GM04503 (cell line): ENCODE results near the gene PRAC2.

Experiments used
- DNase-seq: peaks from one replicate; pipeline ENCODE4 v3.0.0-alpha.2; 2012; ENCODE audit warnings: low read depth

Gene PRAC2

DNA sequence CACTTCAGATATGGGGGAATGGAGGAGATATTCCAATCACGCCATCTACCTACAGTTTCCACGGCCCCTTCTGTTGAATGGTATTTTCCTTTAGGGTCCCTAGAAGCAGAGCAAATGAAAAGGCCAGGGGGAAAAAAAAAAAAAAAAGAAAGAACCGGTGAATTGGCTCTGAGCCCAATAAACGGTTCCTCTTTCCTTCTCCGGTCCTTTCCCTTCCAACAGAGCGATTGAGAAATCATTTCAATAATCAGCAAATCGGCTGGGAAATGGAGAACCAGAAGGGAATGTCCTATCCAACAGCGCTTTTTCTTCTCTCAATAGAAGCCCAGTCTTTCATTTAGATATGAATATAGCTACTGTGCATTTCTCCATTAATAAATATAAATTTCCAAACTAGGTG, 32.4 kb downstream of the PRAC2 start:
- no peak for DNase-seq

DNA sequence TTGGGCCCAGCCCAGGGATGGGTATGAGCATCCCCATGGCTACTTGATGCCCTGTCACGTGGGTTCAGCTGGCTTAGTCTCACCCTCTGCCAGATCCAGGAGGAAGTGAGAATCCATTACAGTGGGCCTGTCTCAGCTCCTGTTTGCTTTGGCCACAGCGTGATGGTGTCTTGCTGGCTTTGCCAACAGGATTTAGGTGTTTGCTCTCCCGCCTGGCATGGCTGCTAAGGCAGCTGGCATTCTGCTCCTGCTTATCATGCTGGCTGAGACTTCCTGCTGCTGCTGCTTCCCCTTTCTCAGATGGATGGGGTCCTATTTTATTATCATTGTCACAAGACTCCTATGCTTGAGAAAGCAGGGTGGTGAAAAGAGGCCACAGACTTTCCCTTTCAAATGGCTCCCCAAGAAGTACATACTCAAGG, 33.9 kb downstream of the PRAC2 start:
- DNase-seq = no peak

DNA sequence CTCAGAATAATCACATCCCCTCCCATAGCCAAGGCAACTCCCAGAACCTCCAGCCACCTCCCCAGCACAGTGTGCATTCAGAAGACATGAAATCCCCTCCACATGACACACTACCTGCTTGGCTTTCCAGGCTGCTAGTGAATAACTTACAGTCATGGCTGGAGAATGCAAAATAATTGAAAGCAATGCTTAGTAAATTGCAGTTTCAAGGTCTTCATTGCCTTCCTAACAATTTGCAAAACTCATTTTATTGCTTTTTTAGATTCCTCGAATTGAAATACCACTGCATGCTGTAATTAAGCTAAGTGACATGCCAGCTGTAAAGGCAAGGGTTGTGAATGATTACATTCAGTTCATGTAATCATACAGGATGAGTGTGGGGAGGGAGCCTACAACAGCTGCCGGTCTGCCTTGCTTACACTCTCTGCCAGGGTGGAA, 34.6 kb downstream of the PRAC2 start:
- DNase-seq = peak; percentile 45

GRCh38 chr17:48759288-48759687, 36.3 kb downstream of the PRAC2 start:
- no peak for DNase-seq

GRCh38 chr17:48760411-48760810, 37.4 kb downstream of the PRAC2 start:
- DNase-seq = no peak

GRCh38 chr17:48761114-48761513, 38.1 kb downstream of the PRAC2 start:
- no peak for DNase-seq

GRCh38 chr17:48767263-48767774, 44.3 kb downstream of the PRAC2 start:
- no peak for DNase-seq

DNA sequence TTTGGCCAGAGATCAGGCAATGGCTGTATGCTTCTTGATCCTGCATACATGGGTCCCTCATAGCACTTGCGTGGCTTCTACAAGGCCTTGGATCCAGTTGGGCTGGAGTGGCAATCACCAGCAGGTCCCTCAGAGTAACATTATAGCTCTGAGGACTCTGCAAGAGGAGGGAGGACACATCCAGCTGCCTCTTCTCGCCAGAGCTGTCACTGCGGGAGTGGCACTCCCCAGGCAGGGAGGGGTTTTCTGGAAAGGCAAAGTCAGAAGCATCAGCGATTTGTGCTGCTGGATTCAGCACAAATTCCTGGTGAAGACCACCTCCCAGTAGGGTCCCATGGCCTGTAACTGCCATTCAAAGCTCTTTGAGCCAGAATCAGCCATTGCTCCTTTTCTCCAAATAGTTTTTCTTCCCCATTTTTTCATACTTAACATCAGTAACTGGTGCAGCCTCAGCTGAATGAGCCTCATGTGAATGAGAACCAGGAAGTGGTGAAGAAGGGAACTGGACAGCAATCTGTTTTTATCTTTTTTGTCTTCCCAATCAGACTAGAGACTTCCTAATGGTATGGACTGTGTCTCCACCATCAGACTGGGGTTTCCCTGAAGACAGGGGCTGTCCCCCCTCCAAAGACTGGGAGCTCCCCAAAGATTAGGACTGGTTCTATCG, 46.2 kb downstream of the PRAC2 start:
- no peak for DNase-seq

- DNase-seq = no peak
Observed at GRCh38 chr17:48770954-48771353, 48.0 kb downstream of the PRAC2 start.

DNA sequence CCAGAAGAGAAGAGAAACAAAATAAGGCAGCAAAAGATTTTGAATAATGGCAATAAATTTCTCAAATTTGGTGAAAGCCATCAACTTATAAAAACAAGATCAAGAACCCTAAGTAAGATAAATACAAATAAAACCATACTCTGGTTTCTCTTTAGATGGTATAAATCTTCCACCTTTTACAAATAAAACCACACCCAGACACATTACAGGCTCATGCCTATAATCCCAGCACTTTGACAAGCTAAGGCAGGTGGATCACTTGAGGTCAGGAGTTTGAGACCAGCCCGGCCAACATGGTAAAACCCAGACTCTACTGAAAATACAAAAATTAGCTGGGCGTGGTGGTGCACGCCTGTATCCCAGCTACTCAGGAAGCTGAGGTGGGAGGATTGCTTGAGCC, 50.3 kb downstream of the PRAC2 start:
- no peak for DNase-seq
